Adrenal gland (tissue), 5 donors: ENCODE results near the gene ENG.

Experiments used
- CTCF ChIP-seq, 6 experiments: fragments of 450-650 bp in 4 of 6; fragments of 200-600 bp in 2 of 6; sonication (generic) in 1 of 6; IDR thresholded peaks; 1 replicate in 5 of 6; 2 replicates in 1 of 6; pipeline versions ENCODE4 v1.5.1 to v1.8.0; 2016 to 2021; ENCODE audit warnings: antibody characterized with exemption in 6 of 6, mild to moderate bottlenecking in 2 of 6, moderate library complexity in 1 of 6
- POLR2A ChIP-seq, 2 donors: fragments of 450-650 bp; IDR thresholded peaks; one replicate each; pipeline ENCODE4 v1.6.1; 2017; ENCODE audit warnings: antibody characterized with exemption in 2 of 2, mild to moderate bottlenecking in 2 of 2, moderate library complexity in 1 of 2
- donor health status: DM: no; HTN: no; CAD: no.

DNA sequence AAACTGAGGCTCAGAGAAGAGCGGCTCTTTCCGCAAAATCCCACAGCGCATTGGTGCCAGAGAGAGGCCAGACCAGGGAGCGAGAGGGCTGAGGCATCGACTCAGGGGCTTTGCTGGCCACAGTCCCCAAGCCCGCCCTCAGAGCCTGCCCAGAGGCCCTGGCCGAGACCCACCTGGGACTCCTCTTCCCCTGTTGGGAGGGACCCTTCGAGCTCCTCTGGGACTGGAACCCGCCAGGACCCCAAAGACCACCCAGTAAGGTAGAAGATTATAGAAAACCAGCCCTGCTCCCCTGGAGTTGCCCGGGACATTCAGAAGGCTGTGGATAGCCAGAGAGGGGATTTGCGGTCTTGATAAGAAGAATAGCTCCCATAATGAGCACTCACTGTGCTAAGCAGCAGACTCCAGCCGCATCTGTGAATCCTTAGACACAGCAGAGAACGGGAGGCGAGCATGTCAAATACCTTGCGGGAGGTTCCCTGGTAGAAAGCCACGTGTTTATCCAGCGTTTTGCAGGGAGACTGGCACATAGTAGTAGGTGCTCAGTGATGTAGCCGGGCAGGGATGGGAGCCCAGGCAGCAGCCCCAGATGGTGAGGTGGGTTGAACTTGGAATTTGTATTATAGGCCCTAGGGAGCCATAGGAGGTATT is 23.7 kb upstream of the ENG start:
- no peak for TF ChIP-seq CTCF (IDR thresholded peaks at IDR 0.05)
- no peak for TF ChIP-seq POLR2A (IDR thresholded peaks at IDR 0.05)
